Right lobe of liver (tissue), 6 donors: ENCODE measurements around the gene KCMF1. TPM values are rescaled to one million over a fixed set of nuclear protein-coding genes. Genes with fewer than 3 reads are reported as not detected.

Experiments used
- ATAC-seq, 4 donors: fragments of 200-7000 bp; cut with Tn5 transposase; one replicate each; pipeline ENCODE4 v1.9.1; 2020; ENCODE audit warnings: mild to moderate bottlenecking in 4 of 4, moderate library complexity in 4 of 4
- DNase-seq, 3 donors: peaks; one replicate each; pipeline ENCODE4 v3.0.0-alpha.2; 2020
- H3K27ac ChIP-seq, 3 donors: fragments of 200-600 bp; one replicate each; pipeline ENCODE4 v1.8.0; 2022
- H3K27me3 ChIP-seq, 2 donors: fragments of 200-600 bp; one replicate each; pipeline ENCODE4 v1.8.0; 2022
- H3K36me3 ChIP-seq, 4 donors: fragments of 200-600 bp; sonication (generic) in 1 of 4; one replicate each; pipeline versions ENCODE4 v1.5.1 to v1.8.0; 2017 to 2022; ENCODE audit warnings: control low read depth in 1 of 4
- H3K4me1 ChIP-seq, 4 donors: fragments of 200-600 bp; sonication (generic) in 1 of 4; one replicate each; pipeline versions ENCODE4 v1.5.1 to v1.8.0; 2017 to 2022; ENCODE audit warnings: control low read depth in 1 of 4
- H3K4me3 ChIP-seq, 3 donors: fragments of 200-600 bp; one replicate each; pipeline ENCODE4 v1.8.0; 2022
- H3K9me3 ChIP-seq, 4 donors: fragments of 200-600 bp; sonication (generic) in 1 of 4; one replicate each; pipeline versions ENCODE4 v1.5.1 to v1.8.0; 2017 to 2022; ENCODE audit warnings: control low read depth in 1 of 4
- CTCF ChIP-seq, 4 donors: fragments of 200-600 bp in 3 of 4; fragments of 450-650 bp in 1 of 4; IDR thresholded peaks; one replicate each; pipeline versions ENCODE4 v1.5.1 to v1.8.0; 2016 to 2022; ENCODE audit warnings: antibody characterized with exemption in 4 of 4, mild to moderate bottlenecking in 2 of 4
- POLR2A ChIP-seq: fragments of 450-650 bp; IDR thresholded peaks from one replicate; pipeline ENCODE4 v1.6.1; 2017; ENCODE audit warnings: antibody characterized with exemption, mild to moderate bottlenecking
- WGBS: methylation state at CpG from one replicate; pipeline ENCODE4 v1.1.6; 2018; ENCODE audit warnings: low coverage, low lambda C conversion rate; ENCODE audit not compliant: insufficient coverage; ENCODE audit errors: missing lambda C conversion rate; 5-methylcytosine and 5-hydroxymethylcytosine counted together
- intact Hi-C, 2 donors: fragments of 100-400 bp; cut with DNase I; formaldehyde crosslinking; loops; one replicate each; pipeline versions ENCODE4 v1.11.2 to v1.14.1; 2022
- total RNA-seq, 6 experiments: library from RNA; depleted of rRNA in 2 of 6; stranded (reverse); fragments of >200 nt in 2 of 6; fragmentation: NEBNext Ultra II Directional in 3 of 6; extraction: Animal tissue kit (Norgen Biotek cat#: 25700) in 3 of 6; gene quantifications; one replicate each; pipeline versions ENCODE4 v1.1.0 to v1.2.4, GENCODE V29; 2016 to 2023
- donor health status: DM: no; HTN: yes; CAD: no.
- donor health status: DM: no; HTN: no; CAD: no.
- donor health status: DM: no; HTN: no; CAD: no.
- donor health status: DM: no; HTN: yes; CAD: no.
- donor health status: DM: no; HTN: yes; CAD: no.

Gene KCMF1
- total RNA-seq, 6 experiments from 2014 or later = 28.6 to 45.3 (median 35.4) TPM

GRCh38 chr2:84971510-84972206, 697 bp downstream of the KCMF1 start:
- Histone ChIP-seq H3K4me3 (peak overlapping the region; percentile 51 to 77 (median 76)), H3K27me3 (no peaks in the 10 kb centered on the region), H3K27ac (peak overlapping the region; percentile 82 to 94 (median 94)), H3K4me1 (peaks cover 0 to 30% (median 9%) of the 10 kb centered on the region in 4 donors), H3K36me3 (no peaks in the 10 kb centered on the region), H3K9me3 (no peaks in the 10 kb centered on the region)
- peak; percentile 44 for TF ChIP-seq POLR2A
- TF ChIP-seq CTCF (IDR thresholded peaks at IDR 0.05) = no peak
- intact Hi-C loops = no loop called here
- ATAC-seq (peak; percentile 42 to 53 (median 49)), DNase-seq (peak; percentile 77 to 80 (median 80))
- 0% methylated on average over 18 of the region's 99 CpGs for WGBS

- Histone ChIP-seq H3K9me3 (no peaks in the 10 kb centered on the region), H3K4me3 (peak overlapping the region; percentile 51 to 77 (median 76)), H3K27ac (peak overlapping the region; percentile 82 to 94 (median 94)), H3K36me3 (no peaks in the 10 kb centered on the region), H3K4me1 (peaks cover 0 to 30% (median 9%) of the 10 kb centered on the region in 4 donors), H3K27me3 (no peaks in the 10 kb centered on the region)
- DNase-seq (no peak), ATAC-seq (no peak)
- 3% methylated on average over 11 of the region's 11 CpGs for WGBS
- intact Hi-C loops = no loop called here
- TF ChIP-seq CTCF (IDR thresholded peaks at IDR 0.05) = no peak
- no peak for TF ChIP-seq POLR2A
Measured at GRCh38 chr2:84972207-84972783, 1.3 kb downstream of the KCMF1 start.

- TF ChIP-seq CTCF (IDR thresholded peaks at IDR 0.05) = no peak
- TF ChIP-seq POLR2A = no peak
- Histone ChIP-seq H3K9me3 (no peaks in the 10 kb centered on the region), H3K27ac (peak overlapping the region in 2 of 3 donors; percentile 82 to 94), H3K27me3 (no peaks in the 10 kb centered on the region), H3K4me3 (peak overlapping the region in 2 of 3 donors; percentile 76 to 77), H3K4me1 (peaks cover 0 to 30% (median 9%) of the 10 kb centered on the region in 4 donors), H3K36me3 (no peaks in the 10 kb centered on the region)
- ATAC-seq (no peak), DNase-seq (no peak)
- WGBS = under 1% methylated on average over 4 of the region's 4 CpGs
- intact Hi-C loops = no loop called here
Measured at GRCh38 chr2:84972932-84973331, 2.0 kb downstream of the KCMF1 start.

GRCh38 chr2:84980263-84980983, 9.5 kb downstream of the KCMF1 start:
- intact Hi-C loops = no loop called here
- H3K9me3 ChIP-seq = no peaks in the 10 kb centered on the region
- H3K27me3 ChIP-seq = no peaks in the 10 kb centered on the region
- no peak overlapping the region for H3K27ac ChIP-seq
- 79% methylated on average over 4 of the region's 6 CpGs for WGBS
- no peak for DNase-seq
- H3K4me1 ChIP-seq = peaks cover 0 to 7% (median 0%) of the 10 kb centered on the region in 4 donors
- no peak for ATAC-seq
- no peaks in the 10 kb centered on the region for H3K36me3 ChIP-seq
- no peak overlapping the region for H3K4me3 ChIP-seq
- TF ChIP-seq POLR2A (no peak), CTCF (IDR thresholded peaks at IDR 0.05) (no peak)
